Measurements from ENCODE around the gene RENBP.
A peak's percentile ranks its signal among the peaks of the same experiment; 100 is the strongest.

RENBP gene

DNA sequence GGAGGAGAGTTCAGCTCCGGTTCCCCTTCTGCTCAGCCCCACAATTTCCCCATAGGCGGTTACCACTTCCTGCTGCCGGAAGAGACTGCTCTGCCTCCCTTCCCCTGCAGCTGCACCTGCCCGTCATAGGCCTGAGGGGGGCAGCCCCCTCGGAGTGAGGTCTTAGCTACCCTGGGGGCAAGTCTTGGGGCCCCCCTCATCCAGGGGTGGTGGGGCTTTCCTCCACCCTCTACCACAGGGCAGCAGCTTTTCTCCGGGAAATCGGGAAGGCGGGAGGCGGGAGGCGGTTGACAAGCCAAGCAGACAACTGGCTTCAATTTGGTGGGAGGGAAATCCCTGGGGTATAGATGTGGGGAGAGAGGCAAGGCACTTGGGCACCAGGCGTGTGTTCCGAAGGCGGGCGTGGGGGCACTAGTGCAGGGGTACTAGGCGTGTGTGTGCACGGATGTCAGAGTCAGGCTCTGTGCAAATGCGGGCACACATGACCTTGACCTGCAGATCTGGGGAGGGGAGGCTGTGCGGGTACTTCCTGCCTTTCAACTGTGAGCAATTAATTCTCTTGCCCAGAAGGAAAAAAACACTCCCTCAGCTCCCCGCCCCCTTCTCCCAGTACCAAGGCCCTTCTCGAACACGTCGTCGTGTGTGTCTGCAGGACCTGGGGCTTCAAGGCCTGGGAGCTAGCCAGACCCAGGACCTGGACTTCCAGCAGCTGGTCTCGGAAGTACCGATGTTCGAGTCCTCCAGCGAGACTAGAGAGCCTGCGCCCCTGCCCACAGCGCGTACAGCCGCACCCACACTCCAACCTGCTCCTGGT, 17.4 kb downstream of the RENBP start:
- no peaks in the 10 kb centered on the region for H3K9me3 ChIP-seq (replicated peaks; ENCODE audit: insufficient read depth, low read length)
- H4K20me1 ChIP-seq (ENCODE audit: insufficient read depth, low read length): no peaks in the 10 kb centered on the region
- no peaks in the 10 kb centered on the region for H3K9me2 ChIP-seq (replicated peaks; ENCODE audit: insufficient read depth, low read length)
- no peak overlapping the region for H2AFZ ChIP-seq (ENCODE audit: low read length)
- H3K79me2 ChIP-seq (ENCODE audit: low read length): peaks cover 52% of the 10 kb centered on the region
- H3K4me3 ChIP-seq (ENCODE audit: low read length): peak overlapping the region; percentile 78
- peak overlapping the region; percentile 91 for H3K9ac ChIP-seq (ENCODE audit: low read length)
- peak; percentile 86 for DNase-seq
- peaks cover 38% of the 10 kb centered on the region for H3F3A ChIP-seq (ENCODE audit: insufficient read depth, low read length)
- H3K36me3 ChIP-seq (replicated peaks; ENCODE audit: insufficient read depth, low read length): no peaks in the 10 kb centered on the region
- H3K4me1 ChIP-seq (ENCODE audit: low read length): peaks cover 11% of the 10 kb centered on the region; the same call in 1 of the 2 replicates
- peak overlapping the region; percentile 98 for H3K27ac ChIP-seq (ENCODE audit: low read length)
- TF ChIP-seq EZH2 (optimal IDR thresholded peaks at IDR 0.05; ENCODE audit: low read depth, low read length) (no peak), EZH2phosphoT487 (IDR thresholded peaks at IDR 0.05; ENCODE audit: low read length) (no peak)
- TF ChIP-seq, protein P1, sequence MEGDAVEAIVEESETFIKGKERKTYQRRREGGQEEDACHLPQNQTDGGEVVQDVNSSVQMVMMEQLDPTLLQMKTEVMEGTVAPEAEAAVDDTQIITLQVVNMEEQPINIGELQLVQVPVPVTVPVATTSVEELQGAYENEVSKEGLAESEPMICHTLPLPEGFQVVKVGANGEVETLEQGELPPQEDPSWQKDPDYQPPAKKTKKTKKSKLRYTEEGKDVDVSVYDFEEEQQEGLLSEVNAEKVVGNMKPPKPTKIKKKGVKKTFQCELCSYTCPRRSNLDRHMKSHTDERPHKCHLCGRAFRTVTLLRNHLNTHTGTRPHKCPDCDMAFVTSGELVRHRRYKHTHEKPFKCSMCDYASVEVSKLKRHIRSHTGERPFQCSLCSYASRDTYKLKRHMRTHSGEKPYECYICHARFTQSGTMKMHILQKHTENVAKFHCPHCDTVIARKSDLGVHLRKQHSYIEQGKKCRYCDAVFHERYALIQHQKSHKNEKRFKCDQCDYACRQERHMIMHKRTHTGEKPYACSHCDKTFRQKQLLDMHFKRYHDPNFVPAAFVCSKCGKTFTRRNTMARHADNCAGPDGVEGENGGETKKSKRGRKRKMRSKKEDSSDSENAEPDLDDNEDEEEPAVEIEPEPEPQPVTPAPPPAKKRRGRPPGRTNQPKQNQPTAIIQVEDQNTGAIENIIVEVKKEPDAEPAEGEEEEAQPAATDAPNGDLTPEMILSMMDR (IDR thresholded peaks at IDR 0.05; ENCODE audit: low read length): no peak; the same call in 1 of the 2 replicates
- no peaks in the 10 kb centered on the region for H3K27me3 ChIP-seq (replicated peaks; ENCODE audit: insufficient read depth, low read length)
- H3K4me2 ChIP-seq (ENCODE audit: low read depth, low read length): peak overlapping the region; percentile 73

DNA sequence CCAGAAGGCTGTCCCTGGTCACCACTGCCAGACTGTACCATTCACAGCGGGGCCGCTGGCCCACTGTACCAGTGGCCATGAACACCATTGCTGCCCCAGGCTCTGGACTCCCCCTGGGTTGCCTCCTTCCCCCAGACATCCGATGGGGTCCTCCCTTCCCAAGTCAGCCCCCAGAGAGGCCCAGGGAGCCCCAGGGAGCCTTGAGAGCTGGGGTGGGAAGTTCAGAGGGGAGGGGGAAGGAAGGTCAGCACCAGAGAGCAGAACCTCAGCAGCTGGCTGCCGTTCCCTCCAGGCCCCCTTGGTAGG, 17.9 kb downstream of the RENBP start:
- DNase-seq: no peak
- Histone ChIP-seq H3F3A (ENCODE audit: insufficient read depth, low read length) (peaks cover 38% of the 10 kb centered on the region), H3K27me3 (replicated peaks; ENCODE audit: insufficient read depth, low read length) (no peaks in the 10 kb centered on the region), H3K36me3 (replicated peaks; ENCODE audit: insufficient read depth, low read length) (no peaks in the 10 kb centered on the region), H2AFZ (ENCODE audit: low read length) (no peak overlapping the region), H3K9ac (ENCODE audit: low read length) (peak overlapping the region; percentile 91), H3K27ac (ENCODE audit: low read length) (peak overlapping the region; percentile 98), H3K79me2 (ENCODE audit: low read length) (peaks cover 52% of the 10 kb centered on the region), H3K9me2 (replicated peaks; ENCODE audit: insufficient read depth, low read length) (no peaks in the 10 kb centered on the region), H3K9me3 (replicated peaks; ENCODE audit: insufficient read depth, low read length) (no peaks in the 10 kb centered on the region), H3K4me3 (ENCODE audit: low read length) (peak overlapping the region; percentile 78), H4K20me1 (ENCODE audit: insufficient read depth, low read length) (no peaks in the 10 kb centered on the region), H3K4me1 (ENCODE audit: low read length) (peaks cover 11% of the 10 kb centered on the region; the same call in 1 of the 2 replicates), H3K4me2 (ENCODE audit: low read depth, low read length) (peak overlapping the region; percentile 73)
- TF ChIP-seq, protein P1 (IDR thresholded peaks at IDR 0.05; ENCODE audit: low read length): no peak
- TF ChIP-seq EZH2 (optimal IDR thresholded peaks at IDR 0.05; ENCODE audit: low read depth, low read length) (no peak), EZH2phosphoT487 (IDR thresholded peaks at IDR 0.05; ENCODE audit: low read length) (no peak)

DNA sequence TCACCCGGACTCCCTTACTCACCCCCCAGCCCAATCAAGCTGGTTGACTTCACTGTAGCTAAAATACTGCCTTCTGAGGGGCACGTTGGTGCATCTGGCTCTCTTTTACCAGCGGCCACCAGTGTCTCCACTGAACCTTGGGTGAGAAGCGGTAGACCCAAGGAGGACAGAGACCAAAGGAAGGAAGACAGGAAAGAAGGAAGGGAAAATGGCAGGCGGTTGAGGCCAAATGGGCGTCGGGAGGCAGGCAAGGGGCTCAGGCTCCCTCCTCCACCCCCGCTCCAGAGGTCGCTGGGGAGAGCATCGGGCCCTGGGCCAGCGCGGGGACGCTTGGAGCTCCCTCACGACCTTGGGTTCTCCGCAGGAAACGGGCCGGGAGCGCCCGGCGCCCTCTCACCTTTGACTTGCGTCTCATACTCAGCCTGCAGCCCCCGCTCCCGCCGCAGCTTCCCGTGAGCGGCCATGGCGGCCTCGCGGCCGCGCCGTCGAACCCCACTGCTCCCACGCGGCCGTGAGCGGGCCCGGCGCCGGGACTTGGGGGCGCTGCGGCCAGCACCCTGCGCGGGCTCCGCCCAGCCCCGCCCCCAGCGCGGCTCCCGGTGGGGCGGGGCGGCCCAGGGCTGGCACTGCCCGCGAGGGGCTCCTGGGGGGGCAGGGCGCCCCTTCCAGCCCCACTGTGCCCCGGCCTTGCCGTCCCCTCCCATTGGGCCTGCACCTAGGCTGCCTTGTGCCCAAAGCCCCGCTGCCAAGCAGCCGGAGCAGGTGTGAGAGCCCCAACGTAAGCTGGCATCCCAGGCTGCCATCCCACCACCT, 18.5 kb downstream of the RENBP start, which contains the start of gene ARHGAP4:
Gene ARHGAP4 (minus strand): TSS at position 526 of the 813 bp plus-strand sequence. CDS start 62 bp downstream, at position 464.
- Histone ChIP-seq H3F3A (ENCODE audit: insufficient read depth, low read length) (peaks cover 38% of the 10 kb centered on the region), H4K20me1 (ENCODE audit: insufficient read depth, low read length) (no peaks in the 10 kb centered on the region), H3K4me2 (ENCODE audit: low read depth, low read length) (peak within 1 kb of the TSS; percentile 85), H3K27me3 (replicated peaks; ENCODE audit: insufficient read depth, low read length) (no peaks in the 10 kb centered on the region), H2AFZ (ENCODE audit: low read length) (no peak within 1 kb of the TSS), H3K36me3 (replicated peaks; ENCODE audit: insufficient read depth, low read length) (no peaks in the 10 kb centered on the region), H3K9me3 (replicated peaks; ENCODE audit: insufficient read depth, low read length) (no peaks in the 10 kb centered on the region), H3K4me1 (ENCODE audit: low read length) (peaks cover 11% of the 10 kb centered on the region; the same call in 1 of the 2 replicates), H3K9me2 (replicated peaks; ENCODE audit: insufficient read depth, low read length) (no peaks in the 10 kb centered on the region), H3K4me3 (ENCODE audit: low read length) (peak within 1 kb of the TSS; percentile 90), H3K9ac (ENCODE audit: low read length) (peak within 1 kb of the TSS; percentile 98), H3K79me2 (ENCODE audit: low read length) (peaks cover 47% of the 10 kb centered on the region), H3K27ac (ENCODE audit: low read length) (peak within 1 kb of the TSS; percentile 98)
- peak; percentile 58 for DNase-seq
- TF ChIP-seq EZH2 (optimal IDR thresholded peaks at IDR 0.05; ENCODE audit: low read depth, low read length): no peak

Data from MM.1S (cell line).